GM12892 (cell line): ENCODE measurements around the gene CAMK2D.
"Not testable (repeated sequence)": the region's sequence is repeated elsewhere in the genome, so short reads cannot be mapped to it uniquely, and the experiment has no call there.

Experiments
- POLR2A ChIP-seq: IDR thresholded peaks from 2 replicates; pipeline ENCODE4 v1.6.1; 2011; ENCODE audit warnings: low read depth, low read length, control low read depth
- POLR2AphosphoS5 ChIP-seq: IDR thresholded peaks from 2 replicates; pipeline ENCODE4 v1.6.1; 2011; ENCODE audit warnings: low read depth, low read length, control low read depth
- TAF1 ChIP-seq: IDR thresholded peaks from 2 replicates; pipeline ENCODE4 v1.6.1; 2011; ENCODE audit warnings: low read depth, mild to moderate bottlenecking, control low read depth, low read length, borderline replicate concordance

DNA sequence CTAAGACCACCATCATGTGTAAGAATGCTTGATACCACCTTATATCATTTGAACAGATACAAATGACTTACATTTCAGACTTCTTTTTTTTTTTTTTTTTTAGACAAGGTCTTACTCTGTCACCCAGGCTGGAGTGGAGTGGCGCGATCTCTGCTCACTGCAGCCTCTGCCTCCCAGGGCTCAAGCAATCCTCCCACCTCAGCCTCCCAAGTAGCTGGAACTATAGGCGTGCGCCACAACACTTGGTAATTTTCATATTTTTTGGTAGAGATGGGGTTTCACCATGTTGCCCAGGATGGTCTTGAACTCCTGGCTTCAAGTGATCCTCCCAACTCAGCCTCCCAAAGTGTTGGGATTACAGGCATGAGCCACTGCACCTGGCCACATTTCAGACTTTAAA is 76.4 kb downstream of the CAMK2D start:
- TF ChIP-seq POLR2A, TAF1, POLR2AphosphoS5: not testable (repeated sequence)
